ENCODE measurements around the gene TTC9B. TPM values are rescaled to one million over a fixed set of nuclear protein-coding genes. Genes with fewer than 3 reads are reported as not detected.

TTC9B gene
- total and polyA plus RNA-seq, 7 experiments from 2014 or later: not detected

- ATAC-seq (no peak), DNase-seq (no peak)
- ChIA-PET POLR2A (no interaction called here), CTCF (no interaction called here)
- H3K27me3 ChIP-seq (ENCODE audit: control insufficient read depth in 2 of 2, insufficient read depth in 2 of 2, low read length in 2 of 2): no peaks in the 10 kb centered on the region
- peaks cover 10 to 41% (median 20%) of the 10 kb centered on the region in 5 donors for H3K36me3 Mint-ChIP-seq
- H3K27me3 Mint-ChIP-seq: no peaks in the 10 kb centered on the region
- H3K27ac ChIP-seq (ENCODE audit: low read depth, low read length): no peak overlapping the region
- peak overlapping the region in 2 of 9 donors; percentile 24 to 73 for H3K27ac Mint-ChIP-seq
- intact Hi-C loops (cut with micrococcal nuclease): no loop called here
- no peaks in the 10 kb centered on the region for H3K9me3 ChIP-seq (ENCODE audit: control insufficient read depth in 2 of 3, low read length in 3 of 3)
- peaks cover 9 to 42% (median 29%) of the 10 kb centered on the region in 7 donors for H3K4me1 Mint-ChIP-seq
- no peaks in the 10 kb centered on the region for H3K9me3 Mint-ChIP-seq
- H3K36me3 ChIP-seq (ENCODE audit: control insufficient read depth in 2 of 3, insufficient read depth in 3 of 3, low read length in 3 of 3): peaks cover 13 to 62% (median 16%) of the 10 kb centered on the region in 3 experiments
- H3K4me1 ChIP-seq (ENCODE audit: control insufficient read depth in 2 of 2, insufficient read depth in 2 of 2, low read length in 2 of 2): no peaks in the 10 kb centered on the region
- H3K4me3 Mint-ChIP-seq: no peak overlapping the region
- H3K4me3 ChIP-seq (ENCODE audit: low read length): no peak overlapping the region
Observed at GRCh38 chr19:40255619-40256166, 37.5 kb upstream of the TTC9B start.

- Mint-ChIP-seq H3K4me3 (no peak overlapping the region), H3K36me3 (peaks cover 10 to 42% (median 20%) of the 10 kb centered on the region in 5 donors), H3K9me3 (no peaks in the 10 kb centered on the region), H3K27me3 (no peaks in the 10 kb centered on the region), H3K27ac (peak overlapping the region in 3 of 9 donors; percentile 9 to 59 (median 12)), H3K4me1 (peaks cover 9 to 43% (median 29%) of the 10 kb centered on the region in 7 donors)
- ChIA-PET POLR2A (no interaction called here), CTCF (no interaction called here)
- no peak for ATAC-seq
- H3K27ac ChIP-seq (ENCODE audit: low read depth, low read length): no peak overlapping the region
- H3K36me3 ChIP-seq (ENCODE audit: control insufficient read depth in 2 of 3, insufficient read depth in 3 of 3, low read length in 3 of 3): peaks cover 14 to 62% (median 16%) of the 10 kb centered on the region in 3 experiments
- H3K27me3 ChIP-seq (ENCODE audit: control insufficient read depth in 2 of 2, insufficient read depth in 2 of 2, low read length in 2 of 2): no peaks in the 10 kb centered on the region
- H3K4me1 ChIP-seq (ENCODE audit: control insufficient read depth in 2 of 2, insufficient read depth in 2 of 2, low read length in 2 of 2): no peaks in the 10 kb centered on the region
- DNase-seq: no peak
- no peak overlapping the region for H3K4me3 ChIP-seq (ENCODE audit: low read length)
- intact Hi-C loops (cut with micrococcal nuclease): no loop called here
- H3K9me3 ChIP-seq (ENCODE audit: control insufficient read depth in 2 of 3, low read length in 3 of 3): no peaks in the 10 kb centered on the region
Observed at GRCh38 chr19:40254714-40255418, 36.7 kb upstream of the TTC9B start.

- no peaks in the 10 kb centered on the region for H3K9me3 Mint-ChIP-seq
- peak overlapping the region in 1 of 9 donors; percentile 7 for H3K27ac Mint-ChIP-seq
- peaks cover 10 to 43% (median 24%) of the 10 kb centered on the region in 5 donors for H3K36me3 Mint-ChIP-seq
- Histone ChIP-seq H3K27ac (ENCODE audit: low read depth, low read length) (no peak overlapping the region), H3K36me3 (ENCODE audit: control insufficient read depth in 2 of 3, insufficient read depth in 3 of 3, low read length in 3 of 3) (peaks cover 16 to 70% (median 17%) of the 10 kb centered on the region in 3 experiments), H3K27me3 (ENCODE audit: control insufficient read depth in 2 of 2, insufficient read depth in 2 of 2, low read length in 2 of 2) (no peaks in the 10 kb centered on the region), H3K4me3 (ENCODE audit: low read length) (no peak overlapping the region), H3K9me3 (ENCODE audit: control insufficient read depth in 2 of 3, low read length in 3 of 3) (no peaks in the 10 kb centered on the region), H3K4me1 (ENCODE audit: control insufficient read depth in 2 of 2, insufficient read depth in 2 of 2, low read length in 2 of 2) (no peaks in the 10 kb centered on the region)
- peaks cover 3 to 36% (median 24%) of the 10 kb centered on the region in 7 donors for H3K4me1 Mint-ChIP-seq
- intact Hi-C loops (cut with micrococcal nuclease): no loop called here
- no peak overlapping the region for H3K4me3 Mint-ChIP-seq
- ATAC-seq (no peak), DNase-seq (no peak)
- H3K27me3 Mint-ChIP-seq: no peaks in the 10 kb centered on the region
- POLR2A ChIA-PET: no interaction called here
- CTCF ChIA-PET: interaction anchor here (0.6 to 0.7 kb wide), 3 partner anchors 47 to 1611 kb away, joined by 3 to 4 read pairs (median 3); no protein-coding TSS in a partner anchor
Observed at GRCh38 chr19:40253611-40254092, 35.5 kb upstream of the TTC9B start.

- H3K9me3 ChIP-seq (ENCODE audit: control insufficient read depth in 2 of 3, low read length in 3 of 3): no peaks in the 10 kb centered on the region
- H3K27me3 Mint-ChIP-seq: no peaks in the 10 kb centered on the region
- no peak overlapping the region for H3K27ac ChIP-seq (ENCODE audit: low read depth, low read length)
- POLR2A ChIA-PET: interaction anchor here (0.7 kb wide), 1 partner anchor 13 kb away, joined by 3 read pairs; no protein-coding TSS in a partner anchor
- CTCF ChIA-PET: no interaction called here
- no peaks in the 10 kb centered on the region for H3K27me3 ChIP-seq (ENCODE audit: control insufficient read depth in 2 of 2, insufficient read depth in 2 of 2, low read length in 2 of 2)
- ATAC-seq (no peak), DNase-seq (no peak)
- H3K36me3 ChIP-seq (ENCODE audit: control insufficient read depth in 2 of 3, insufficient read depth in 3 of 3, low read length in 3 of 3): peaks cover 16 to 76% (median 17%) of the 10 kb centered on the region in 3 experiments
- intact Hi-C loops (cut with micrococcal nuclease): no loop called here
- H3K4me3 ChIP-seq (ENCODE audit: low read length): no peak overlapping the region
- H3K36me3 Mint-ChIP-seq: peaks cover 10 to 43% (median 24%) of the 10 kb centered on the region in 5 donors
- no peaks in the 10 kb centered on the region for H3K9me3 Mint-ChIP-seq
- H3K4me3 Mint-ChIP-seq: no peak overlapping the region
- H3K4me1 ChIP-seq (ENCODE audit: control insufficient read depth in 2 of 2, insufficient read depth in 2 of 2, low read length in 2 of 2): no peaks in the 10 kb centered on the region
- peaks cover 3 to 41% (median 27%) of the 10 kb centered on the region in 7 donors for H3K4me1 Mint-ChIP-seq
- H3K27ac Mint-ChIP-seq: no peak overlapping the region
Observed at GRCh38 chr19:40252395-40252794, 34.2 kb upstream of the TTC9B start.

- ATAC-seq (no peak), DNase-seq (peak in 1 of 9 donors; percentile 1)
- H3K4me3 Mint-ChIP-seq: no peak overlapping the region
- H3K27ac Mint-ChIP-seq: no peak overlapping the region
- H3K27me3 Mint-ChIP-seq: no peaks in the 10 kb centered on the region
- Histone ChIP-seq H3K4me1 (ENCODE audit: control insufficient read depth in 2 of 2, insufficient read depth in 2 of 2, low read length in 2 of 2) (no peaks in the 10 kb centered on the region), H3K36me3 (ENCODE audit: control insufficient read depth in 2 of 3, insufficient read depth in 3 of 3, low read length in 3 of 3) (peaks cover 16 to 75% (median 17%) of the 10 kb centered on the region in 3 experiments), H3K9me3 (ENCODE audit: control insufficient read depth in 2 of 3, low read length in 3 of 3) (no peaks in the 10 kb centered on the region), H3K27me3 (ENCODE audit: control insufficient read depth in 2 of 2, insufficient read depth in 2 of 2, low read length in 2 of 2) (no peaks in the 10 kb centered on the region), H3K27ac (ENCODE audit: low read depth, low read length) (no peak overlapping the region), H3K4me3 (ENCODE audit: low read length) (no peak overlapping the region)
- H3K4me1 Mint-ChIP-seq: peaks cover 3 to 40% (median 27%) of the 10 kb centered on the region in 7 donors
- H3K36me3 Mint-ChIP-seq: peaks cover 10 to 43% (median 24%) of the 10 kb centered on the region in 5 donors
- intact Hi-C loops (cut with micrococcal nuclease): no loop called here
- no peaks in the 10 kb centered on the region for H3K9me3 Mint-ChIP-seq
- ChIA-PET POLR2A (no interaction called here), CTCF (no interaction called here)
Observed at GRCh38 chr19:40251991-40252390, 33.8 kb upstream of the TTC9B start.

GRCh38 chr19:40251244-40251643 lies 33.1 kb upstream of the TTC9B start:
- CTCF ChIA-PET: no interaction called here
- peaks cover 10 to 46% (median 23%) of the 10 kb centered on the region in 5 donors for H3K36me3 Mint-ChIP-seq

More at GRCh38 chr19:40251244-40251643, 33.1 kb upstream of the TTC9B start:
- Mint-ChIP-seq H3K4me1 (peaks cover 3 to 42% (median 31%) of the 10 kb centered on the region in 7 donors), H3K27me3 (no peaks in the 10 kb centered on the region), H3K4me3 (no peak overlapping the region), H3K9me3 (no peaks in the 10 kb centered on the region), H3K27ac (no peak overlapping the region)
- H3K27ac ChIP-seq (ENCODE audit: low read depth, low read length): no peak overlapping the region
- H3K36me3 ChIP-seq (ENCODE audit: control insufficient read depth in 2 of 3, insufficient read depth in 3 of 3, low read length in 3 of 3): peaks cover 10 to 68% (median 17%) of the 10 kb centered on the region in 3 experiments
- H3K27me3 ChIP-seq (ENCODE audit: control insufficient read depth in 2 of 2, insufficient read depth in 2 of 2, low read length in 2 of 2): no peaks in the 10 kb centered on the region
- DNase-seq: no peak
- no peaks in the 10 kb centered on the region for H3K4me1 ChIP-seq (ENCODE audit: control insufficient read depth in 2 of 2, insufficient read depth in 2 of 2, low read length in 2 of 2)
- intact Hi-C loops (cut with micrococcal nuclease): no loop called here
- POLR2A ChIA-PET: no interaction called here
- H3K4me3 ChIP-seq (ENCODE audit: low read length): no peak overlapping the region
- ATAC-seq: no peak
- H3K9me3 ChIP-seq (ENCODE audit: control insufficient read depth in 2 of 3, low read length in 3 of 3): no peaks in the 10 kb centered on the region
